ENCODE measurements around the gene ADAMTS18.
A peak's percentile ranks its signal among the peaks of the same experiment; 100 is the strongest.
"Not testable (repeated sequence)": the region's sequence is repeated elsewhere in the genome, so short reads cannot be mapped to it uniquely, and the experiment has no call there.

The ADAMTS18 gene

GRCh38 chr16:77290451-77291115 is 144.3 kb downstream of the ADAMTS18 start:
- DNase-seq (ENCODE audit: extremely low read depth in 1 of 2, low read depth in 1 of 2) = no peak

GRCh38 chr16:77289331-77289809 is 145.5 kb downstream of the ADAMTS18 start:
- no peak for DNase-seq (ENCODE audit: extremely low read depth in 1 of 2, low read depth in 1 of 2)

DNA sequence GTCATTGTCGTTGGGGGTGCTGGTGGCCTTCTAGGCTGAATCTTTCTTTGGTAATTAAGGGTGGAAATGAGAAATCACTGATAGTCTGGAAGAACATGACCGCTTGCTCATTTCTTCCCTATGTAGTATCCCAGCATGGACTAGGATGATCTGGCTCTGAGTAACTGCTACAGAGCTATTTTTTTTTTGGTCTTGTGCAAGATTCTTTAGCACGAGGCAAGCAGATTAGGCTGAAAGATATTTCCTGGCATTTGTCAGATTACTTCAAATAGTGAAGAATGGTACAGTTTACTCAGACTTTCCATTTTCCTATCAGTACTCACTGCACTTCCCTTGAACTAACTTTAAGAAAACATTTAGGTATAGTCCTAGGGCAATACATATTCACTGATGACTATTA is 146.6 kb downstream of the ADAMTS18 start:
- no peak for DNase-seq (ENCODE audit: extremely low read depth in 1 of 2, low read depth in 1 of 2)

DNA sequence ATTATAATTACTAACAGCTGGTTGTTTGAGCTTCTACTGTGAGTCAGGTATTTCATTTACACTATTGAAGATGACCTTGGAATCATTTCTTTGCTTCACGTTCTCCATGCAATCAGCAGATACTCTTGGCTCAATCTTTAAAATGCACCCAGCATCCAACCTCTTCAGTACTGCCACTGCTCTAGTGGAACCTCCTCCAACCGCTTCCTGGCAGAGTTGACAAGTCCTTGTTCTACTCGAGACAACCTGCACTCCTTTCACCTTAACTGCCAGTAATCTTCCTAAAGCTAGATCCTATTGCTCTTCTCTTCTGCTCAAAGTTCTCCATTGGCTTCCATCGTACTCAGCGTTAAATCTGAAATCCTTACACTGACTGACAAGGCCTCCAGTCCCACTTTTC is 149.2 kb downstream of the ADAMTS18 start:
- DNase-seq (ENCODE audit: extremely low read depth in 1 of 2, low read depth in 1 of 2) = no peak

DNA sequence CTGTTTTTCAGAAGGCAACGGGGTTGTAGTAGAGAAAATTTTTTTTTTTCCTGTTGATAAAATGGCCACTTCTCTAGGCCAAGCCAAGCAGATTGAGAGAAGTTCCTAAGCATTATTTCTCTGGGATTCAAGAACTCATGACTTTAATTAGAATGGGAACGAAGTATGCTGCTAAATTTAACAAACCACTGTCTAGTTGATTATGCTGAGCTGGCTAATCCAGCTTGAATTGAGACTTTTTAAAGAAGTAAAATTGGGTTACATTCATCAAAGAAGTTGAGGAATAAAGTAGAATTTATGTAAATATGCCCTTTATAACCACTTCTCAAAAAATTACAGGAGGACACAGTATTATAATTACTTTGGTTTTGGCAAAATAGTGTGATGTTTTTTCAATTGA is 152.5 kb downstream of the ADAMTS18 start:
- no peak for DNase-seq (ENCODE audit: extremely low read depth in 1 of 2, low read depth in 1 of 2)

DNA sequence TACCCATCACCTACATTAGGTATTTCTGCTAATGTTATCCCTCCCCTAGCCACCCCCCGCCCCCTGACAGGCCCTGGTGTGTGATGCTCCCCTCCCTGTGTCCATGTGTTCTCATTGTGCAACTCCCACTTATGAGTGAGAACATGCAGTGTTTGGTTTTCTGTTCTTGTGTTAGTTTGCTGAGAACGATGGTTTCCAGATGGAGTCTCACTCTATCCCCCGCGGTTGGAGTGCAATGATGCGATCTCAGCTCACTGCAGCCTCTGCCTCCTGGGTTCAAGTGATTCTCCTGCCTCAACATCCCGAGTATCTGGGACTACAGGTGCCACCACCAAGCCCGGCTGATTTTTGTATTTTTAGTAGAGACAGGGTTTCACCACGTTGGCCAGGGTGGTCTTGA is 155.5 kb downstream of the ADAMTS18 start:
- not testable (repeated sequence) for DNase-seq (ENCODE audit: extremely low read depth in 1 of 2, low read depth in 1 of 2)

DNA sequence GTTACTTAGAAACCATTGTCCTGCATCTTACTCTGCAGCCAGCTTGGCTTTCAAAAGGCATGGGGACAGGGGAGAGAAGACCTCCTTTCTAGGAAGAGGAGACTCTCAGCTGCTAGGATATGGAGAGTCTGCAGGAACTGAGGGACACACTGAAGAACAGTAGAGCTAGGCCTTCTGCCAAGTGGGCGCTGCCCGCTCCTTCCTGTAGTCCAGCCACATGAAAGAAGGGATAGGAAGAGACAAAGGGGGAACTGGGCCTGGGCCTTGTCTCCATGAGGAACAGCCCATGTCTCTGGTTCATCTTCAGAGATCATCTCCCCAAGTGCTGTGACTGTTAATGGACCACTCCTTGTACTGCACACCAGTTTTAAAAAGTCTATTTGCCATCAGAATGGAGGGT is 157.3 kb downstream of the ADAMTS18 start:
- DNase-seq (ENCODE audit: extremely low read depth in 1 of 2, low read depth in 1 of 2) = no peak

DNA sequence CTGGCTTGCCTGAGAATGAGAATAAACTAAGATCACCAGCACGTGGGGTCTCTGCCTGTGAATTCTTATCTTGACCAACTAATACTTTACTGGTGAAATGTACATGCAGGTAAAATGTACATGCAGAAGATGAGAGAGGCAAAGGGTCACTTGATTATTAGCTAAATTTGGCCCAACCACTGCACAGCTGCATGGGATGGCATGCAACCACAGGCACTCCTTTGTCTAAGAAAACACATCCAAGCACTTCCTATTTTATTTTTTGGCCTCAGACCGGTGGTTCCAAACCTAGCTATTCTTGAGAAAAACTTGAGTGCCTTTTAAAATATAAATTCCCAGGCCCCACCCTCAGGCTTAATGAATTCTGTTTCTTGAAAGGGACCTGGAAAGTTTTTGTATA is 157.7 kb downstream of the ADAMTS18 start:
- DNase-seq (ENCODE audit: extremely low read depth in 1 of 2, low read depth in 1 of 2) = no peak

DNA sequence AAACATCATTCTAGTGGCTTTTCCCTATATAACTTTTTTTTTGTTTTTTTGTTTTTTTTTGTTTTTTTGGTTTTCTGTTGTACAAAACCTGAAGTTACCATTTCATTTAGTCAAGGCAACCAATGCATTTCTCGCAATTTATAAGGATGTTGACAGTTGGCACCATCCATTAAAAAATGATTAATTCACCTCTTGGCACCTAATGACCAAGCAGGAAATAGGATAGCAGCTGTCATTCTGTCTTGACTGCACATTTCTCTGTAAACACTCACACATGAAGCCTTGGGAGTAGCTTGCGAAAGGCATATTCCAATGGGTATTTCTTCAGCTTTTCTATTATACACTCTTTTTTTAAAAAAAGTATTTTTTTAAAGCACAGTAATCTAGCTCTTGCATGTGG is 158.2 kb downstream of the ADAMTS18 start:
- DNase-seq (ENCODE audit: extremely low read depth in 1 of 2, low read depth in 1 of 2) = no peak

DNA sequence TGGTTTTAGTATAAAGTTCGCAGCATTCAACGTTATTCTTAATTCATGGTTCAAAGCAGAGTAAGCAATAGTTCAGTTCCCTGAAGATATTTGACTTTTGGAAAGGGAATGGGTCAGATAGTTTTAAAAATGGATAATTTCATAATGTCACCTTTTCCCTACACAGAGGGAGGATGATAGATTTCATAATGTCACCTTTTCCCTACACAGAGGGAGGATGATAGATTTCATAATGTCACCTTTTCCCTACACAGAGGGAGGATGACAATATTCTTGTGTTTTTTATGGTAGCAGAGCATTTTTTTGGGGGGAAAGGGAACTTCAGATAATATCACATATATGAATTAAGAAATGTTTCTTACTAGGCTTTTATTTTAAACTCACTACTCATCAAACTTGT is 159.5 kb downstream of the ADAMTS18 start:
- not testable (repeated sequence) for DNase-seq (ENCODE audit: extremely low read depth in 1 of 2, low read depth in 1 of 2)

DNA sequence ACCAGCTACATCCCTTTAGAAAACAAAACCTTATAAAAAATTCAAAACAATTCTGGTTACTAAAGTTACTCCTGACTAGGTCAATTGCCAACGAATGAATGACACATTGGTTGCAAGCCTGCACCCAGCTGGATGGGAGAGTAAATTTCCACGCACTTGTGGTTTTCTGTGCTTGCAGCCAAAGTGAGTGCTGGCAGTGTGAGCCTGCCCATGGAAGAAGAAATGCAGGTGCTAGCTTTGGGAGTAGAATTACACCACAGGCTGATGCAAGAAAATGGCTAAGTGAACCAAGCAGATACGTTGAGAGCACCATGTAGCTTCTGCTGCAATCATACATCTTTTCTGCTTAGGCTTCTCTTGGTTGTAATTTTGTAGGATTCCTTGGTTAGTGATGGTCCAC is 161.0 kb downstream of the ADAMTS18 start:
- no peak for DNase-seq (ENCODE audit: extremely low read depth in 1 of 2, low read depth in 1 of 2)

- DNase-seq (ENCODE audit: extremely low read depth in 1 of 2, low read depth in 1 of 2) = no peak
Measured at GRCh38 chr16:77271532-77272426, 163.1 kb downstream of the ADAMTS18 start.

DNA sequence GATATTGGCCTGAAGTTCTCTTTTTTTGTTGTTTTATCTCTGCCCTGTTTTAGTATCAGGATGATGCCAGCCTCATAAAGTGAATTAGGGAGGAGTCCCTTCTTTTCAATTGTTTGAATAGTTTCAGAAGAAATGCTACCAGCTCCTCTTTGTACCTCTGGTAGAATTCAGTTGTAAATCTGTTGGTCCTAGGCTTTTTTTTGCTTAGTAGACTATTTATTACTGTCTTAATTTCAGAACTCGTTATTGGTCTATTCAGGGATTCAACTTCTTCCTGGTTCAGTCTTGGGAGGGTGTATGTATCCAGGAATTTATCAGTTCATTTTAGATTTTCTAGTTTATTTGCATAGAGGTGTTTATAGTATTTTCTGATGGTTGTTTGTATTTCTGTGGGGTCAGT is 168.6 kb downstream of the ADAMTS18 start:
- DNase-seq (ENCODE audit: extremely low read depth in 1 of 2, low read depth in 1 of 2) = not testable (repeated sequence)

DNA sequence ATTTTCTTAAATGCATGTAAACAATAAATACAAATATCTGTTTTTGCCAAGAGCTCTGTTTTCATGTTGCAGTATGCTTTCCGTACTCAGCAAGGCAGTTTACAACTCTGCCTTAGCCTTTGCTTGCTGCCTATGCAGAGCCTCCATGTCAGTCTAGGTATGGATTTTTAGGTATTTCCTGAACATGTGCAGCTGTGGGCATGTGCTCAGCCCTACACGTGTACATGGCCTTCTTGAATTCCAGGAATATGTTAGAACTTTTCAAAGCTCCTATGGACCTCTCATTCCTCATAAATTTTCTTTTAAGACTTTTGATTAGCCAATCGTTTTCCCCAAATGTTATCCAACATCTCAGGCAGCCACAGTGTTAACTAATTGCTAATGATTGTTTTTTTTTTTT is 171.9 kb downstream of the ADAMTS18 start:
- DNase-seq (ENCODE audit: extremely low read depth in 1 of 2, low read depth in 1 of 2) = no peak

DNA sequence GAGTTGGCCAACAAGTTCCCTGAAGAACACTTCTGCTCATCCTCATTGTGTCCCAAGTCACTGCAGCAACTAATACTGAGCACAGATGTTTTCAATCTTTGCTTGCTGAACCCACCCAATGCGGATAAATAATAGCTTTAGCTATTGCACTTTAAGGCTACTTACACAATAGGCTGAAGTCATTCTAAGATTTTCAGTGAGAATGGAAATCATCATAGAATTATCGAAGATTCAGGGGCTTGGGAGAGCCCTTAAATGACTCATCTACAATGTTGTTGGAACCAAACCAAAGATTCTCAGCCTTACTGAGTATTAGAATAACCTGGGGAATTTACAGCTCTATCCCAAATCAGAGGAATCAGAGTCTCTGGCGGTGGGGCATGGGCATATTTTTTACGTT is 184.4 kb downstream of the ADAMTS18 start:
- DNase-seq (ENCODE audit: extremely low read depth in 1 of 2, low read depth in 1 of 2) = no peak

DNA sequence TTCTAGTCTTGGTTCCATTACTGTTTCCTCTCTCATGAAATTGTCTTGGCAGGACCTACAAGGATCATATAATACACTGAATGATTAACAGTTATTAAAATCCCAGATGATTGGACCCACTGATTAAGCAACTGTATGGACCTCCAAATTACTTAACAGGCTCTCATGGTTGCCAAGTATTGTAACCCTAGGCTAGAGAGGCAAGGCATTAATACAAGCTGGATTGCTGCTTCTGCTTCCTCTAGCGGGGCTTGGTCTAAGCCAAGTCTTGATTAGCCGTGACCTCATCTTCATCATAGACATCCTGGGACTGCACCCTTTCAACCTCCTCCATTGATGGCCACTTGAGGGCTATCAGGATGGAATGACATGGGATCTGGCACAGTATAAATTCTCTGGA is 188.7 kb downstream of the ADAMTS18 start:
- DNase-seq (ENCODE audit: extremely low read depth in 1 of 2, low read depth in 1 of 2) = no peak

DNA sequence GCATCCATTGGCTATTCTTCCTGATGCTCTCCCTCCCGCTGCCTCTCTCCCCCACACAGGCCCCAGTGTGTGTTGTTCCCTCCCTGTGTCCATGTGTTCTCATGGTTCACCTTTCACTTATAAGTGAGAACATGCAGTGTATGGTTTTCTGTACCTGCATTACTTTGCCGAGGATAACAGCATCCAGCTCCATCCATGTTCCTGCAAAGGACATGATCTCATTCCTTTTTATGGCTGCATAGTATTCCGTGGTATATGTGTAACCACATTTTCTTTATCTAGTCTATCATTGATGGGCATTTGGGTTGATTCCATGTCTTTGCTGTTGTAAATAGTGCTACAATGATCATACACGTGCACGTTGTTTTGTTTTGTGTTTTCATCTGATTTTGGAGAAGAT is 192.4 kb downstream of the ADAMTS18 start:
- not testable (repeated sequence) for DNase-seq (ENCODE audit: extremely low read depth in 1 of 2, low read depth in 1 of 2)

DNA sequence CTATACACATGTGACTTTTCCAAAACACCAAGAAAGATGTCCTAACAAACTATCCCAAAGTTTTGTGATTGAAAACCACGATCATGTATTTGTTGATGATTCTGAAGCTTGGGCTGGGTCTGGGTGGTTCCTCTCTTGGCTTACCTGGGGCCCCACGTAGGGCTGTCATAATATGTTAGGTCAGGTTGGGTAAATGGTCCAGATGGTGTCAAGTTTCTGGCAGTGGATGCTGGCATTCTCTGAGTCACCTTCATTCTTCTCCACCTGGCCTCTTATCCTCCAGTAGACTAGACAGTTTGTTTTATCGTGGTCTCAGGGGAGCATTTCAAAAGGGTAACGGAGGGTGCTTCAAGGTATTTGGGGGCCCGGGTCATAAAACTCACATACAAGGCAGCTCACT is 196.2 kb downstream of the ADAMTS18 start:
- no peak for DNase-seq (ENCODE audit: extremely low read depth in 1 of 2, low read depth in 1 of 2)

GRCh38 chr16:77236063-77236511 is 198.7 kb downstream of the ADAMTS18 start:
- peak; percentile 60 to 72 for DNase-seq (ENCODE audit: extremely low read depth in 1 of 2, low read depth in 1 of 2)

DNA sequence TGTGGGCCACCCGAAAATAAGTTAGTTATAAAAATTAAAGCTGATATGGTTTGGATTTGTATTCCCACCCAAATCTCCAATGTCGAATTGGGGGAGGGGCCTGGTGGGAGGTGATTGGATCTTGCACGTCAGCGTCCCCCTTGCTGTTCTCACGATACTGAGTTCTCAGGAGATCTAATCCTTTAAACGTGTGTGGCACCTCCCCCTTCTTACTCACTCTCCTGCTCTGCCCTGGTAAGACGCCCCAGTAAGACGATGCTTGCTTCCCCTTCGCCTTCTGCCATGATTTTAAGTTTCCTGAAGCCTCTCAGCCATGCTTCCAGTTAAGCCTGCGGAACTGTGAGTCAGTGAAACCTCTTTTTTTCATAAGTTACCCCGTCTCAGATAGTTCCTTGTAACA is 200.2 kb downstream of the ADAMTS18 start:
- DNase-seq (ENCODE audit: extremely low read depth in 1 of 2, low read depth in 1 of 2) = no peak

DNA sequence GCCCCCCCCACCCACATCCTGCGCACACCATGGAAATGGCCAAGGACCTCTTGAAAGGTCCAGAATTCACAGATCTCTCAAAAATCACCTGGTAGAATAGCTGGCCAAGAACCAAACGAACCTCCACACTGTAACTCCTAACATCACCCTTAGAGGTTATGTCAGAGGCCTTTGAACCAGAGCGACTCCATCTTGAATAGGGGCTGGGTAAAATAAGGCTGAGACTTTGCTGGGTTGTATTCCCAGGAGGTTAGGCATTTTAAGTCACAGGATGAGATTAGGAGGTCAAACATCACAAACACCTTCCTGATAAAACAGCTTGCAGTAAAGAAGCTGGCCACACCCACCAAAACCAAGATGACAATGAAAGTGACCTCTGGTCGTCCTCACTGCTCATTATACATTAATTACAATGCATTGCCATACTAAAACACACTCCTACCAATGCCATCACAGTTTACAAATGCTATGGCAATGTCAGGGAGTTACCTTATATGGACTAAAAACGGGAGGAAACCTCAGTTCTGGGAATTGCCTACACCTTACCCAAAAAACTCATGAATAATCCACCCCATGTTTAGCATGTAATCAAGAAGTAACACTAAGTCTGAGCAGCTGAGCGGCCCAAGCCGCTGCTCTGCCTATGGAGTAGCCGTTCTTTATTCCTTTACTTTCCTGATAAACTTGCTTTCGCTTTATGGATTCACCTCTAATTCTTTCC is 200.9 kb downstream of the ADAMTS18 start:
- no peak for DNase-seq (ENCODE audit: extremely low read depth in 1 of 2, low read depth in 1 of 2)
